ENCODE data around the gene RBM10.

Gene RBM10

GRCh38 chrX:47200385-47201150 lies 55.5 kb downstream of the RBM10 start:
- no peak overlapping the region for H2BK5ac ChIP-seq (ENCODE audit: low read depth, low read length, poor library complexity)
- H2BK120ac ChIP-seq (ENCODE audit: insufficient read depth, low read length, poor library complexity): no peak overlapping the region
- no peaks in the 10 kb centered on the region for H3K9me3 ChIP-seq (ENCODE audit: insufficient read depth, low read depth, low read length)
- H2AK5ac ChIP-seq (ENCODE audit: low read length): no peak overlapping the region
- H3K79me1 ChIP-seq (ENCODE audit: low read length): no peaks in the 10 kb centered on the region
- H3K4me3 ChIP-seq (ENCODE audit: low read depth, low read length): no peak overlapping the region
- no peak overlapping the region for H3K27ac ChIP-seq (ENCODE audit: low read depth, low read length)
- no peak overlapping the region for H3K23ac ChIP-seq (ENCODE audit: low read length)
- WGBS (ENCODE audit: extremely low coverage, insufficient coverage, insufficient read length): no CpG with 5 or more reads among the region's 9 CpGs
- H3K36me3 ChIP-seq (ENCODE audit: control insufficient read depth in 1 of 2, insufficient read depth in 2 of 2, low read length in 2 of 2): peaks cover 64 to 80% of the 10 kb centered on the region in 2 experiments
- H3K4me1 ChIP-seq (ENCODE audit: control insufficient read depth in 1 of 2, insufficient read depth in 2 of 2, low read length in 2 of 2): peaks cover 5 to 18% of the 10 kb centered on the region in 2 experiments
- no peak for DNase-seq
- H4K12ac ChIP-seq (ENCODE audit: low read depth, low read length): no peak overlapping the region
- H4K91ac ChIP-seq (ENCODE audit: low read depth, low read length): no peak overlapping the region
- H3K14ac ChIP-seq (ENCODE audit: low read length): no peak overlapping the region
- no peak overlapping the region for H4K8ac ChIP-seq (ENCODE audit: low read depth, low read length)
- H2AFZ ChIP-seq (ENCODE audit: insufficient read depth, low read length, poor library complexity): no peak overlapping the region
- H3K9ac ChIP-seq (ENCODE audit: low read length): no peak overlapping the region
- H3K4me2 ChIP-seq (ENCODE audit: low read length): no peak overlapping the region
- peaks cover 5% of the 10 kb centered on the region for H3K79me2 ChIP-seq (ENCODE audit: control insufficient read depth, insufficient read depth, low read length, poor library complexity)
- no peak overlapping the region for H2BK12ac ChIP-seq (ENCODE audit: low read length)
- H3K18ac ChIP-seq (ENCODE audit: low read length): no peak overlapping the region
- no peaks in the 10 kb centered on the region for H3K27me3 ChIP-seq (ENCODE audit: insufficient read depth, low read length)
- no peak overlapping the region for H3K4ac ChIP-seq (ENCODE audit: low read depth, low read length)

- Histone ChIP-seq H4K8ac (ENCODE audit: low read depth, low read length) (no peak overlapping the region), H2BK12ac (ENCODE audit: low read length) (no peak overlapping the region), H3K79me1 (ENCODE audit: low read length) (no peaks in the 10 kb centered on the region), H4K12ac (ENCODE audit: low read depth, low read length) (no peak overlapping the region), H3K9me3 (ENCODE audit: insufficient read depth, low read depth, low read length) (no peaks in the 10 kb centered on the region), H3K18ac (ENCODE audit: low read length) (no peak overlapping the region), H3K9ac (ENCODE audit: low read length) (no peak overlapping the region), H2BK5ac (ENCODE audit: low read depth, low read length, poor library complexity) (no peak overlapping the region), H3K79me2 (ENCODE audit: control insufficient read depth, insufficient read depth, low read length, poor library complexity) (no peaks in the 10 kb centered on the region), H3K4me1 (ENCODE audit: control insufficient read depth in 1 of 2, insufficient read depth in 2 of 2, low read length in 2 of 2) (peaks cover 2 to 12% of the 10 kb centered on the region in 2 experiments), H2AFZ (ENCODE audit: insufficient read depth, low read length, poor library complexity) (no peak overlapping the region), H3K4me3 (ENCODE audit: low read depth, low read length) (no peak overlapping the region), H3K4me2 (ENCODE audit: low read length) (no peak overlapping the region), H3K27me3 (ENCODE audit: insufficient read depth, low read length) (no peaks in the 10 kb centered on the region), H3K14ac (ENCODE audit: low read length) (no peak overlapping the region), H4K91ac (ENCODE audit: low read depth, low read length) (no peak overlapping the region), H3K27ac (ENCODE audit: low read depth, low read length) (no peak overlapping the region), H3K23ac (ENCODE audit: low read length) (no peak overlapping the region), H3K4ac (ENCODE audit: low read depth, low read length) (no peak overlapping the region), H2BK120ac (ENCODE audit: insufficient read depth, low read length, poor library complexity) (no peak overlapping the region), H2AK5ac (ENCODE audit: low read length) (no peak overlapping the region), H3K36me3 (ENCODE audit: control insufficient read depth in 1 of 2, insufficient read depth in 2 of 2, low read length in 2 of 2) (peaks cover 72 to 88% of the 10 kb centered on the region in 2 experiments)
- no peak for DNase-seq
- WGBS (ENCODE audit: extremely low coverage, insufficient coverage, insufficient read length): no CpG with 5 or more reads among the region's 9 CpGs
Observed at GRCh38 chrX:47201345-47201944, 56.4 kb downstream of the RBM10 start.

GRCh38 chrX:47202316-47202715 lies 57.3 kb downstream of the RBM10 start:
- no peak for DNase-seq
- no peak overlapping the region for H3K4ac ChIP-seq (ENCODE audit: low read depth, low read length)
- no CpG with 5 or more reads among the region's 11 CpGs for WGBS (ENCODE audit: extremely low coverage, insufficient coverage, insufficient read length)
- H3K23ac ChIP-seq (ENCODE audit: low read length): no peak overlapping the region
- H4K12ac ChIP-seq (ENCODE audit: low read depth, low read length): no peak overlapping the region
- peaks cover 72 to 85% of the 10 kb centered on the region in 2 experiments for H3K36me3 ChIP-seq (ENCODE audit: control insufficient read depth in 1 of 2, insufficient read depth in 2 of 2, low read length in 2 of 2)
- no peak overlapping the region for H2AK5ac ChIP-seq (ENCODE audit: low read length)
- no peak overlapping the region for H3K4me3 ChIP-seq (ENCODE audit: low read depth, low read length)
- no peak overlapping the region for H2BK5ac ChIP-seq (ENCODE audit: low read depth, low read length, poor library complexity)
- no peak overlapping the region for H2BK120ac ChIP-seq (ENCODE audit: insufficient read depth, low read length, poor library complexity)
- H4K91ac ChIP-seq (ENCODE audit: low read depth, low read length): no peak overlapping the region
- no peak overlapping the region for H3K18ac ChIP-seq (ENCODE audit: low read length)
- no peak overlapping the region for H4K8ac ChIP-seq (ENCODE audit: low read depth, low read length)
- H3K79me2 ChIP-seq (ENCODE audit: control insufficient read depth, insufficient read depth, low read length, poor library complexity): no peaks in the 10 kb centered on the region
- no peak overlapping the region for H3K9ac ChIP-seq (ENCODE audit: low read length)
- H2AFZ ChIP-seq (ENCODE audit: insufficient read depth, low read length, poor library complexity): no peak overlapping the region
- no peaks in the 10 kb centered on the region for H3K27me3 ChIP-seq (ENCODE audit: insufficient read depth, low read length)
- no peaks in the 10 kb centered on the region for H3K9me3 ChIP-seq (ENCODE audit: insufficient read depth, low read depth, low read length)
- peaks cover 2 to 7% of the 10 kb centered on the region in 2 experiments for H3K4me1 ChIP-seq (ENCODE audit: control insufficient read depth in 1 of 2, insufficient read depth in 2 of 2, low read length in 2 of 2)
- no peak overlapping the region for H3K4me2 ChIP-seq (ENCODE audit: low read length)
- no peak overlapping the region for H3K14ac ChIP-seq (ENCODE audit: low read length)
- H2BK12ac ChIP-seq (ENCODE audit: low read length): no peak overlapping the region
- H3K27ac ChIP-seq (ENCODE audit: low read depth, low read length): no peak overlapping the region
- no peaks in the 10 kb centered on the region for H3K79me1 ChIP-seq (ENCODE audit: low read length)

- H3K9me3 ChIP-seq (ENCODE audit: insufficient read depth, low read depth, low read length): no peaks in the 10 kb centered on the region
- H2AK5ac ChIP-seq (ENCODE audit: low read length): no peak overlapping the region
- H3K27me3 ChIP-seq (ENCODE audit: insufficient read depth, low read length): no peaks in the 10 kb centered on the region
- H3K4me3 ChIP-seq (ENCODE audit: low read depth, low read length): no peak overlapping the region
- H3K4ac ChIP-seq (ENCODE audit: low read depth, low read length): no peak overlapping the region
- H2BK12ac ChIP-seq (ENCODE audit: low read length): no peak overlapping the region
- no peak overlapping the region for H3K14ac ChIP-seq (ENCODE audit: low read length)
- no CpG with 5 or more reads among the region's 4 CpGs for WGBS (ENCODE audit: extremely low coverage, insufficient coverage, insufficient read length)
- H3K79me1 ChIP-seq (ENCODE audit: low read length): no peaks in the 10 kb centered on the region
- no peak overlapping the region for H4K12ac ChIP-seq (ENCODE audit: low read depth, low read length)
- peaks cover 2 to 3% of the 10 kb centered on the region in 2 experiments for H3K4me1 ChIP-seq (ENCODE audit: control insufficient read depth in 1 of 2, insufficient read depth in 2 of 2, low read length in 2 of 2)
- no peak for DNase-seq
- no peak overlapping the region for H3K27ac ChIP-seq (ENCODE audit: low read depth, low read length)
- H3K36me3 ChIP-seq (ENCODE audit: control insufficient read depth in 1 of 2, insufficient read depth in 2 of 2, low read length in 2 of 2): peaks cover 72 to 88% of the 10 kb centered on the region in 2 experiments
- no peak overlapping the region for H2BK5ac ChIP-seq (ENCODE audit: low read depth, low read length, poor library complexity)
- H3K9ac ChIP-seq (ENCODE audit: low read length): no peak overlapping the region
- H3K23ac ChIP-seq (ENCODE audit: low read length): no peak overlapping the region
- no peaks in the 10 kb centered on the region for H3K79me2 ChIP-seq (ENCODE audit: control insufficient read depth, insufficient read depth, low read length, poor library complexity)
- H4K91ac ChIP-seq (ENCODE audit: low read depth, low read length): no peak overlapping the region
- H3K4me2 ChIP-seq (ENCODE audit: low read length): no peak overlapping the region
- H2BK120ac ChIP-seq (ENCODE audit: insufficient read depth, low read length, poor library complexity): no peak overlapping the region
- no peak overlapping the region for H2AFZ ChIP-seq (ENCODE audit: insufficient read depth, low read length, poor library complexity)
- H3K18ac ChIP-seq (ENCODE audit: low read length): no peak overlapping the region
- no peak overlapping the region for H4K8ac ChIP-seq (ENCODE audit: low read depth, low read length)
Observed at GRCh38 chrX:47202877-47203276, 57.9 kb downstream of the RBM10 start.
